NK-92 treated with Interleukin-12 subunit alpha and Interleukin-12 subunit beta, amount 100 ng/mL, for 24 hours (cell line): ENCODE measurements around the gene RNF41.

ENCODE experiments used
- DNase-seq: peaks from one replicate; lab custom pipeline; 2025; lab: John Stamatoyannopoulos, UW

Gene RNF41

GRCh38 chr12:56243731-56244181 lies 22.0 kb upstream of the RNF41 start:
- DNase-seq: no peak

GRCh38 chr12:56242986-56243385 lies 21.3 kb upstream of the RNF41 start:
- no peak for DNase-seq

- DNase-seq: no peak
Measured at GRCh38 chr12:56241424-56242303, 19.9 kb upstream of the RNF41 start.

- no peak for DNase-seq
Measured at GRCh38 chr12:56237552-56237951, 15.8 kb upstream of the RNF41 start.

DNA sequence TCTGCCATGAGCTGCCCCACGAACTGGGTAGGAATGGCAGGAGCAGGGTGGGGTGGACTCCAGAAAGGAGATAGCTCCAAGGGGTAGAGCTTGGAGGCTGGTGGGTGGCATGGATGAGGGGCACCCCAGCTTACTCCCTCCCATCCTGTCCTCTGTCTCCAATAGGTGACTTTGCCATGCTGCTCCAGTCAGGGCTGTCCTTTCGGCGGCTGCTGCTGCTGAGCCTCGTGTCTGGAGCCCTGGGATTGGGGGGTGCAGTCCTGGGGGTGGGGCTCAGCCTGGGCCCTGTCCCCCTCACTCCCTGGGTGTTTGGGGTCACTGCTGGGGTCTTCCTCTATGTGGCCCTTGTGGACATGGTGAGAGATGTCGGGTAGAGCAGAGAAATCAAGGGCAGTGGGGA lies 15.3 kb upstream of the RNF41 start:
- DNase-seq: no peak

DNA sequence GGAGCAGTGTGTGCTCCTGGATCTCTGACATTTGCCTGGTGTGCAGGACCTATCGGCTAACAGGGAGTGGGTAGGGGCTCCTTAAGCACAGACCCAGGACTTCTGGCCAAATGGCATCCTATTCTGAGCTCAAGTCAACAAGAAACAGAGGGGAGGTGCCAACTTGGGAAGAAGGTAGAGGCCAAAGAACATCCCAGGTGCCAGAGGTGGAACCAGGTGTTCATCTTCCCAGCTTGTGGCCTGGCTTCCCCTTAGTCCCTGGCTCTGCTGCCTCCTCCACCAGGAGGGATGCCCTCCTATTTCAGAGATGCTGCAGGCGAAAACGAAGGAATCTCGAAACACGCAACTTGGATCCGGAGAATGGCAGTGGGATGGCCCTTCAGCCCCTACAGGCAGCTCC lies 14.4 kb upstream of the RNF41 start:
- DNase-seq: no peak

DNA sequence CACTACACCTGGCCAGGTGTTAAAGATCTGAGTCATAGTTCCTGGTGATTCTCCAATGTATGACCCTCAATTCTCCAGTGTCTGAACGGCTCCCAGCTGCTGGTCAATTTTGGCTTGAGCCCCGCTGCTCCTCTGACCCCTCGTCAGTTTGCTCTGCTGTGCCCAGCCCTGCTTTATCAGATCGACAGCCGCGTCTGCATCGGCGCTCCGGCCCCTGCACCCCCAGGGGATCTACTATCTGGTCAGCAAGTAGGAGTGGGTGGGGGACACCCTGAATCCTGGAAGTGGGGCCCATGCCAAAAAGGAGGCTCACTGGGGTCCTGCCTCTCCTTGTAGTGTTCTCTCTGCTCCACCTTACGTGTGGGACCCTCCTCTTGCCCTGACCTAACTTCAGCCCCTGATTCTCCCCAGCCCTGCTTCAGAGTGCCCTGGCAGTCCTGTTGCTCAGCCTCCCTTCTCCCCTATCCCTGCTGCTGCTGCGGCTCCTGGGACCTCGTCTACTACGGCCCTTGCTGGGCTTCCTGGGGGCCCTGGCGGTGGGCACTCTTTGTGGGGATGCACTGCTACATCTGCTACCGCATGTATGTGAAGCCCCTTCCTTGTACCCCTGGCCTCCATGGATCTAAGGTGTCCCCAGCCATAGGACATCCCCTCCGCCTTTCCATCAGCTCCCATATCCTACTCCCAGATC lies 13.2 kb upstream of the RNF41 start:
- no peak for DNase-seq

- DNase-seq: no peak
Measured at GRCh38 chr12:56231184-56231582, 9.5 kb upstream of the RNF41 start.

GRCh38 chr12:56230432-56231183 lies 8.9 kb upstream of the RNF41 start:
- no peak for DNase-seq

- DNase-seq: no peak
Measured at GRCh38 chr12:56229916-56230431, 8.3 kb upstream of the RNF41 start, which contains the start of gene SLC39A5. SLC39A5 (plus strand) TSS chr12:56230051; CDS start chr12:56231275, 1,224 bp downstream.

DNA sequence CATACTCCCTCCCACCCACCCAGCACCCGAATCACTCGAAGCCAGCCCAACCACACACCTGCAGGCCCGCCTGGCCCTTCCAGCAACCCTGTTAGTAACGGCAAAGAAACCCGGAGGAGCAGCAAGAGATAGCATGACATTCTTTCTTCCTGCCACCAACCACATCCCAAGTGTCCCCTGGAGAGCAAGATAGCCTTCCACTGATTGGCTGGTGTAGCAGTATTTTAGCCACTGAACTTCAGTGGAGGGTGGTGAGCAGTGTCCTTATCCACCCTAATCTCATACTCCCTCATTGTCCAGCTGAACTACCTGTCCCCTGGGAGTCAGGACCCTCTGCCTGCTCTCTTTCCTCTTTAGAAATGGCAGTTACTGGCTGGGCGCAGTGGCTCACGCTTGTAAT lies 7.4 kb upstream of the RNF41 start:
- DNase-seq: no peak

GRCh38 chr12:56224954-56225353 lies 3.2 kb upstream of the RNF41 start:
- no peak for DNase-seq

- DNase-seq: peak; percentile 92
Measured at GRCh38 chr12:56224102-56224701, 2.5 kb upstream of the RNF41 start, which contains the start of gene NABP2. NABP2 (plus strand) TSS chr12:56224342; CDS start chr12:56224857, 515 bp downstream.

DNA sequence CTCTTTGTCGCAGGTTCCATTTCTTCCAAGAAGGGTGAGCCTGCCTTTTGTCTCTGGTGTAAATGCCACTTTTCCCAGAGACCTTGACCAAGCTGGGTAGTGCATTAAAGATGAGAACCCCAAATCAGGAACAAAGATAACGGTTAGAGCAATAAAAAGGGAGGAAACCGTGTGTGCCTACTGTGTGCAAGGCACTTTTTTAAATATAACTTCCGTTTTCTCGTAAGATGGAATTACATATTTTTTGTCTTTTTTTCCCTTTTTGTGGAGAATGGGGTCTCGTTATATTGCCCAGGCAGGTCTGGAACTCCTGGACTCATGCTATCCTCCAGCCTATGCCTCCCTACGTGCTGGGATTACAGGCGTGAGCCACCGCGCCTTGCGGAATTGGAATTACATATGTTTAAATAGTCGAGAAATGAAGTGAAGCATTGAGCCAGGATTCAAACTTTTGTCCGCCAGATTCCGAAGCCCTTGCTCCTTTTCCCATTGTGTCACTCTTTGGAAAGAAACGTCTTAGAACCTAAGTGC lies 1.9 kb upstream of the RNF41 start:
- DNase-seq: no peak

DNA sequence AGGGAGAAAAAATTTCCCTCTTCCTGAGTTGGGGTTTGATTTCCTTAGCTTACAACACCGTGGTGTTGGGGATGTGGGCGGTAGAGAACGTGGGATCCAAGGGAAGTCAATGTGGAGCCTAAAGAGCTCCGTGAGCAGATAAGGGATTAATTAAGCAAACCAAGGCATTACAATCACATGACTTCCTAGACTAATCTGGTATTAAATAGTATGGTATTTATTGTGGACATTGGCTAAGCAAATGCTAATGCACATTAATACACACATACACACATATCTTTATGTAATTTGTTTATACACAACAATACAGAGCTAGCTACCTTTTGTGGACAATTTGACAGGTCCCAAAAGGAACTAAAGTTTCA lies 791 bp upstream of the RNF41 start:
- DNase-seq: no peak

- no peak for DNase-seq
Measured at GRCh38 chr12:56221232-56221756, 428 bp downstream of the RNF41 start.

GRCh38 chr12:56220611-56221231 lies 1.0 kb downstream of the RNF41 start:
- DNase-seq: no peak

- no peak for DNase-seq
Measured at GRCh38 chr12:56219840-56220239, 1.9 kb downstream of the RNF41 start.

DNA sequence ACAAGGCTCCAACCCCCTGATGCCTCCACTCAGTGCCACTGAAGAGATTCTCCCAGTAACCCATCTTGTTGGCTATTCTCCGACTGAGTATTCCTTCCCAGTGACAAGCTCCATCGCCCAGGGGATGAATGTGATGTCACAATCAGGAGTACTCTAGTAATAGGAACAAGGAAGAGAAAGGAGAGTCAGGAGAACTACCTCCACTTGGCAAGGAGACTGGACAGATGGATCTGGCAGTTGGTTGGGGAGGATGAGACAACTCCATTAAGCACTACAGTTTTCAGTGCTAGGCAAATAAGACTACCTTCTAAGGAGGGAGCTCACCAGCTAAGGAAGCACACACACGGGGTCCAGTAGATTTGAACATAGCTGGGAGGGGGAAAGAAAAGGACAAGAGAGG lies 5.3 kb downstream of the RNF41 start:
- DNase-seq: no peak

- DNase-seq: no peak
Measured at GRCh38 chr12:56213878-56214277, 7.8 kb downstream of the RNF41 start.

GRCh38 chr12:56212361-56212760 lies 9.4 kb downstream of the RNF41 start:
- DNase-seq: no peak
